Measurements from ENCODE around the gene RSBN1. TPM values are rescaled to one million over a fixed set of nuclear protein-coding genes. Genes with fewer than 3 reads are reported as not detected.

Gene RSBN1
- total RNA-seq, 1 donor from 2014 or later: 27.7 TPM

DNA sequence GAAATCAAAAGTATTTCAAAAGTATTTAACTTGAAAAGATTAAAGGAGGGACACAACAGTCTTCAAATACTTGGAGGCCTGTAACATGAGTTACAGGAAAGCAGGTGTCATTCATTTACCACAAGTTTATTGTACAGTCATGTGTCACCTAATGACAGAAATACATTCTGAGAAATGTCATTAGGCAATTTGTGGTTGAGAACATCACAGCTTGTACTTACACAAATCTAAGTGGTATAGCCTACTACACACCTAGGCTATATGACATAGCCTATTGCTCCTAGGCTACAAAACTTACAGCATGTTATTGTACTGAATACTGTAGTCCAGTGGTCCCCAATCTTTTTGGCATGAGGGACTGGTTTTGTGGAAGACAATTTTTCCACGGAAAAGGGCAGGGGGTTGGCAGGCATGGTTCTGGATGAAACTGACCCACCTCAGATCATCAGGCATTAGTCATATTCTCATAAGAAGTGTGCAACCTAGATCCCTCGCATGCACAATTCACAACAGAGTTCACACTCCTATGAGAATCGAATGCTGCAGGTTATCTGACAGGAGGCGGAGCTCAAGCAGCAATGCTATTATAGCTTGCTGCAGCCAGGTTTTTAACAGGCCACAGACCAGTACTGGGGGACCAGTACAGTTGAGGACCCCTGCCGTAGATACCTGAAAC lies 28.0 kb downstream of the RSBN1 start:
- TF ChIP-seq, protein P1, sequence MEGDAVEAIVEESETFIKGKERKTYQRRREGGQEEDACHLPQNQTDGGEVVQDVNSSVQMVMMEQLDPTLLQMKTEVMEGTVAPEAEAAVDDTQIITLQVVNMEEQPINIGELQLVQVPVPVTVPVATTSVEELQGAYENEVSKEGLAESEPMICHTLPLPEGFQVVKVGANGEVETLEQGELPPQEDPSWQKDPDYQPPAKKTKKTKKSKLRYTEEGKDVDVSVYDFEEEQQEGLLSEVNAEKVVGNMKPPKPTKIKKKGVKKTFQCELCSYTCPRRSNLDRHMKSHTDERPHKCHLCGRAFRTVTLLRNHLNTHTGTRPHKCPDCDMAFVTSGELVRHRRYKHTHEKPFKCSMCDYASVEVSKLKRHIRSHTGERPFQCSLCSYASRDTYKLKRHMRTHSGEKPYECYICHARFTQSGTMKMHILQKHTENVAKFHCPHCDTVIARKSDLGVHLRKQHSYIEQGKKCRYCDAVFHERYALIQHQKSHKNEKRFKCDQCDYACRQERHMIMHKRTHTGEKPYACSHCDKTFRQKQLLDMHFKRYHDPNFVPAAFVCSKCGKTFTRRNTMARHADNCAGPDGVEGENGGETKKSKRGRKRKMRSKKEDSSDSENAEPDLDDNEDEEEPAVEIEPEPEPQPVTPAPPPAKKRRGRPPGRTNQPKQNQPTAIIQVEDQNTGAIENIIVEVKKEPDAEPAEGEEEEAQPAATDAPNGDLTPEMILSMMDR (conservative IDR thresholded peaks at IDR 0.05; ENCODE audit: low read depth, low read length): no peak
- DNase-seq (ENCODE audit: low read depth): no peak
- H3K4me3 ChIP-seq (ENCODE audit: low read depth, low read length): no peak overlapping the region

DNA sequence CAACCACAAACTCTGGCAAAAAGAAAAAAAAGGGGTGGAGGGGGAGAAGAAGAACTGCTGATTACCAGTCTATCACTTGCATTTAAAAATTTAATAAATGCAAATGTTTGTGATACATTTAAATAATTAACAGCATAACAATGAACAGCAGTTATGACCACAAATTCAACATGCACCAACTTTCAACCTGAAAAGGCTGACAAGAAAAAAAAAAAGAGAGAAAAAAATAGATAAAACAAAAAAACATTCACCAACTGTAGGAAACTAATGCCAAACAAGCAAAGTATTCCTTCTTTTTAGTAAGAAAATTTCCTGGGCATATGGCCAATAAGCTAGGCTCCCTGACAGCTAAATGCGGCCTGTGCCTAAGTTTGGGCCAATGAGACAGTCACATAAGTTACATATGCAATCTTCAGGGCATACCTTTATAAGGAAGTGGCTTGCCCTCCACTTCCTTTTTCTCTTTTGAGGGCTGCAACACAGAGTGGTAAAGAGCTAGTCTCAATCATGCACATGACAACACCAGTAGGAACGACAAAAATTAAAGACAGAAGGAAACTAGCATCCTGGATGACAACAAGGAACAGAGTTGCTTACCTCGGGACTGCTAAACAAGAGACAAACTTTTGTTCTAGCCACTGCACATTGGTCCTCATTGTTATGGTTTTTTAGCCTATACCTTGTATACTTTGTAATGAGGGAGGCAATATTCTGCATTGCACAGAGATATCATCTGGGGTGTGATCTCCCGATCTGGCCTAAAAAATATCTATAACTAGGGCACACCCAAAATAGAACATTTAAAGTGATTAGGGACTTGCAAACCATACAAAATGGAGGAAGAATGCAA lies 28.8 kb downstream of the RSBN1 start:
- H3K4me3 ChIP-seq (ENCODE audit: low read depth, low read length): no peak overlapping the region
- TF ChIP-seq, protein P1 (conservative IDR thresholded peaks at IDR 0.05; ENCODE audit: low read depth, low read length): no peak
- no peak for DNase-seq (ENCODE audit: low read depth)

DNA sequence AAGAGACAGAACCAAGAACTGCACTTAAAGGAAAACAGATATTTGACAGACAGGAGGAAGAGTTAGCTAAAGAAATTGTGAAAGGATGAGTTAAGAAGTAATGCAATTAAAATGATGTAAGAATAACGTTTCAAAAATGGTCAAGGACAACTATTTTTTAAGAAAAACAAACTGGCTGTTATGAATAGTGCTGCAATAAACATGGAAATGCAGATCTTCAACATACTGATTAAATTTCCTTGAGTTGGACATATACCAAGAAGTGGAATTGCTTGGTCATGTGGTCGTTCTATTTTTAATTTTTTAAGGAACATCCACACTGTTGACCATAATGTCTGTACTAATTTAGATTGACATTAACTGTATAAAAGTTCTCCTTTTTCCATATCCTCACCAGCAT lies 29.9 kb downstream of the RSBN1 start:
- no peak for DNase-seq (ENCODE audit: low read depth)
- TF ChIP-seq, protein P1 (conservative IDR thresholded peaks at IDR 0.05; ENCODE audit: low read depth, low read length): no peak
- H3K4me3 ChIP-seq (ENCODE audit: low read depth, low read length): no peak overlapping the region

- TF ChIP-seq, protein P1 (conservative IDR thresholded peaks at IDR 0.05; ENCODE audit: low read depth, low read length): no peak
- DNase-seq (ENCODE audit: low read depth): no peak
Observed at GRCh38 chr1:113780374-113781146, 31.7 kb downstream of the RSBN1 start.

DNA sequence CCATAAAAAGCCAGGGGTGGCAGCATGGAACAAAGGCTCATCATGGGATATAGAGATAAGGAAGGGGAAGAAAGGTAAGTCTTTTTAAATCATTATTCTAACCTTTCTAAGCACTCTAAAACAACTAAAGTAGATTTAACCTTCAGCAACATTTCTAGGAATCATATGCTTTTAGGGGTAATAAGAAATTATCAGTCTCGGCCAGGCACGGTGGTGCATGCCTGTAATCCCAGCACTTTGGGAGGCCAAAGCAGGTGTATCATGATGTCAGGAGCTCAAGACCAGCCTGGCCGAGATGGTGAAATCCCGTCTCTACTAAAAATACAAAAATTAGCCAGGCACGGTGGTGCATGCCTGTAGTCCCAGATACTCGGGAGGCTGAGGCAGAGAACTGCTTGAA lies 32.7 kb downstream of the RSBN1 start:
- TF ChIP-seq, protein P1 (conservative IDR thresholded peaks at IDR 0.05; ENCODE audit: low read depth, low read length): no peak
- DNase-seq (ENCODE audit: low read depth): no peak
- no peak overlapping the region for H3K4me3 ChIP-seq (ENCODE audit: low read depth, low read length)

More at GRCh38 chr1:113780374-113781146, 31.7 kb downstream of the RSBN1 start:
- no peak overlapping the region for H3K4me3 ChIP-seq (ENCODE audit: low read depth, low read length)

DNA sequence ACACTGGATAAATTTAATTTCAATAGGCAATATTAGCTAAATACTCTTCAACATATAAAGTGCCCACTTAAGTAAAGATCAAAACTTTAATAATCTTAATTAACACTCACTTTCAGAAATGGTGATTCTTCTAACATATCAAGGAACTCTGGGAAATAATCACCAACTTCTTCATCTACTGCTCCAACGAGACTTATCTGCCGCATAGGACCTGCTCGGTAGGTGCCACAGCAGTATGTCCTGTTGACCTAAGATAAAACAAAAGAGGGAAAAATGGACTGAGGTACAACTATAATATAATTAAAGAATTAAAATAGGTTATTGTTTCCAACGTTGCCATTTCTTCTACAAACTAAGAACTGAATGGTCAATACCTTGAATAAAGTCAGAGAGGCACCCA lies 34.7 kb downstream of the RSBN1 start:
- no peak overlapping the region for H3K4me3 ChIP-seq (ENCODE audit: low read depth, low read length)
- DNase-seq (ENCODE audit: low read depth): no peak
- TF ChIP-seq, protein P1 (conservative IDR thresholded peaks at IDR 0.05; ENCODE audit: low read depth, low read length): no peak
